Endothelial cell (in vitro differentiated cells): ENCODE results near the gene RGS10. TPM values are rescaled to one million over a fixed set of nuclear protein-coding genes. Genes with fewer than 3 reads are reported as not detected.
"Not testable (repeated sequence)": the region's sequence is repeated elsewhere in the genome, so short reads cannot be mapped to it uniquely, and the experiment has no call there.

ENCODE experiments used
- DNase-seq: peaks from one replicate; pipeline ENCODE4 v3.0.0; 2021; ENCODE audit warnings: low spot score
- H3K27ac Mint-ChIP-seq: one replicate; pipeline ENCODE4 v1.8.0; 2021; ENCODE audit warnings: mixed read lengths, inconsistent platforms; ENCODE audit not compliant: unreplicated experiment
- H3K27me3 Mint-ChIP-seq: one replicate; pipeline ENCODE4 v1.8.0; 2021; ENCODE audit warnings: mild to moderate bottlenecking, moderate library complexity, mixed read lengths, inconsistent platforms; ENCODE audit not compliant: unreplicated experiment
- H3K36me3 Mint-ChIP-seq: one replicate; pipeline ENCODE4 v1.8.0; 2021; ENCODE audit warnings: mild to moderate bottlenecking, low read depth, mixed read lengths, inconsistent platforms; ENCODE audit not compliant: unreplicated experiment
- H3K4me1 Mint-ChIP-seq: one replicate; pipeline ENCODE4 v1.8.0; 2021; ENCODE audit warnings: mild to moderate bottlenecking, mixed read lengths, inconsistent platforms; ENCODE audit not compliant: unreplicated experiment
- H3K4me3 Mint-ChIP-seq: one replicate; pipeline ENCODE4 v1.8.0; 2021; ENCODE audit warnings: mild to moderate bottlenecking, mixed read lengths, inconsistent platforms; ENCODE audit not compliant: unreplicated experiment
- H3K9me3 Mint-ChIP-seq: one replicate; pipeline ENCODE4 v1.8.0; 2021; ENCODE audit warnings: mixed read lengths, inconsistent platforms; ENCODE audit not compliant: unreplicated experiment
- CTCF ChIP-seq: fragments of 200-600 bp; sonication (generic); IDR thresholded peaks from one replicate; pipeline ENCODE4 v1.5.0; 2021; ENCODE audit warnings: antibody characterized with exemption; ENCODE audit not compliant: unreplicated experiment
- total RNA-seq: library from RNA; stranded (reverse); fragmentation: NEBNext Ultra II Directional; extraction: Animal tissue kit (Norgen Biotek cat#: 25700); gene quantifications from one replicate; pipeline ENCODE4 v1.2.1, GENCODE V29; 2021; ENCODE audit not compliant: unreplicated experiment

RGS10 gene
- total RNA-seq, 1 donor from 2014 or later: 20.0 TPM

DNA sequence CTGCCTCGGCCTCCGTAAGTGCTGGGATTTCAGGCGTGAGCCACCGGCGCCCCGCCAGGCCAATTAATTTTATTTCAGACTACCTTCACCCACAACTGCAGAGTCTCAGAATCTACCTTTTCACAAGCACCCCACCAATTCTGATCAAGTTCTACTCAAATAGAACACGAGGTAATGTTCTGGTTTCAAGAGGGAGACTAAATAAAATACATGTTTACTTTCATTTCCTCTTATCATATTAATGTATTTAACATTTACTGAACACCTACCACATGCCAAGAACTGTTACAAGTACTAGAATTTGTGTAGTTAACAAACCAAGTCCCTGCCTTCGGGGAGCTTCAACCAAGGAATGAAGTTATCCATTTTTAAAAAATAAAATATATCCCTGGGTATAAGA, 25.5 kb upstream of the RGS10 start:
- Mint-ChIP-seq H3K36me3 (peaks cover 3% of the 10 kb centered on the region), H3K27me3 (peaks cover 2% of the 10 kb centered on the region), H3K4me3 (no peak overlapping the region), H3K9me3 (no peaks in the 10 kb centered on the region), H3K27ac (no peak overlapping the region), H3K4me1 (no peaks in the 10 kb centered on the region)
- DNase-seq: no peak
- TF ChIP-seq CTCF: no peak

DNA sequence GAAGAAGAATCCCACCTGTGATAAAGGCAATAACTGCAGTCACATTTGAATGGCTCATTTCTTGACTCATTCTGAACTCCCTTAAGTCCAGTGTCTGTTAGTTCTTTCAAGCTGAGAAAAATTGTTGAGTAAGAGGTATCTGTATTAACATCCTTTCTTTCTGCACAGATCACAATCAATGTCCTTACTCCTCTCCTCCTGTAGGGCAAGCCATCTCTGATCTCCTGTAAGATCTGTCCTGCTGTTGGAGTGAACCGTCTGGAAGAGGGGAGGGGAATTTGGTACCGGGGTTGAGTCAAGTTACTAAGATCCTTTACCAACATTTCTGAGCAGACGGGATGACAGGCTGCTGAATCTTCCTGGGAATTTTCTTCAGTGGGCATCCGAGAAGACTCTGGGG, 19.6 kb upstream of the RGS10 start:
- no peak for TF ChIP-seq CTCF
- H3K27ac Mint-ChIP-seq: no peak overlapping the region
- H3K36me3 Mint-ChIP-seq: no peaks in the 10 kb centered on the region
- H3K27me3 Mint-ChIP-seq: peaks cover 2% of the 10 kb centered on the region
- no peak overlapping the region for H3K4me3 Mint-ChIP-seq
- no peak for DNase-seq
- no peaks in the 10 kb centered on the region for H3K9me3 Mint-ChIP-seq
- no peaks in the 10 kb centered on the region for H3K4me1 Mint-ChIP-seq

GRCh38 chr10:119559511-119559910, 17.0 kb upstream of the RGS10 start:
- H3K4me3 Mint-ChIP-seq, H3K9me3 Mint-ChIP-seq, H3K36me3 Mint-ChIP-seq, H3K4me1 Mint-ChIP-seq, H3K27ac Mint-ChIP-seq, H3K27me3 Mint-ChIP-seq, DNase-seq: not testable (repeated sequence)

GRCh38 chr10:119556081-119556480, 13.6 kb upstream of the RGS10 start:
- H3K4me1 Mint-ChIP-seq, DNase-seq, H3K9me3 Mint-ChIP-seq, H3K36me3 Mint-ChIP-seq, H3K4me3 Mint-ChIP-seq, H3K27me3 Mint-ChIP-seq, H3K27ac Mint-ChIP-seq: not testable (repeated sequence)

DNA sequence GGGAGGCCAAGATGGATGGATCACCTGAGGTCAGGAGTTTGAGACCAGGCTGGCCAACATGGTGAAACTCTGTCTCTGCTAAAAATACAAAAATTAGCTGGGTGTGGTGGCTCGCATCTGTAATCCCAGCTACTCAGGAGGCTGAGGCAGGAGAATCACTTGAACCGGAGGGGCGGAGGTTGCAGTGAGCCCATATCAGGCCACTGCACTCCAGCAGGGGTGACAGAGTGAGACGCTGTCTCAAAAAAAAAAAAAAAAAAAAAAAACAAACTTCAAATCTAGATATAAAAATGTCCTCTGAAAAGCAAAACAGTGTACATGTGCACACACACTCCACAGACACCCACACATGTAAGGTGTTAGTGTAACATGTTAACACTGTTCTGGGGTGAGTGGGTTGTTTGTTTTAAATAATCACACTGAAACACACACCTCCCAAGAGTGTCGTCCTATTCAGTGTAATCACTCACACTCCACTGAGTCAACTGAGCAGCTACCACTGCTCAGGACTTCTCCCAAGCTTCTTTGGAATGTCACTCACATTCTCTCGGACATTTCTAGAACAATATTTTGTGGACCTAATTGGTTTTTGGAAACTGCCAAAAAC, 12.8 kb upstream of the RGS10 start:
- Mint-ChIP-seq H3K36me3 (no peaks in the 10 kb centered on the region), H3K4me1 (no peaks in the 10 kb centered on the region), H3K9me3 (no peaks in the 10 kb centered on the region), H3K4me3 (no peak overlapping the region), H3K27ac (no peak overlapping the region), H3K27me3 (no peaks in the 10 kb centered on the region)
- TF ChIP-seq CTCF: no peak
- DNase-seq: no peak

DNA sequence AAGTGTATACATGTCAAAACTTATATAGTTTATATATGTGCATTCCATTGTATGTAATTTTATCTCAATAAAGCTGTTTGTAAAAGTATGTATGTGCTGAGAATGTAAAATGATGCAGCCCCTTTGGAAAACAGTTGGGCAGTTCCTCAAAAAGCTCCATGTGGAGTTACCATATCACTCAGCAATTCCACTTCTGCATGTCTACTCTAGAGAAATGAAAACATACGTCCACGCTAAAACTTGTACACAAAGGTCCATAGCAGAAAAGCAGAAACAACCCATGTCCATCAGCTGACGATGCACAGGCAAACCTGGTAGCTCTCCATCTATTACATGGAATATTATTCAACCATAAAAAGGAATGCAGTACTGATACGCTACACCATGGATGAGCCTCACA, 8.3 kb upstream of the RGS10 start:
- no peak overlapping the region for H3K27ac Mint-ChIP-seq
- peaks cover 6% of the 10 kb centered on the region for H3K36me3 Mint-ChIP-seq
- no peak overlapping the region for H3K4me3 Mint-ChIP-seq
- no peaks in the 10 kb centered on the region for H3K9me3 Mint-ChIP-seq
- no peak for DNase-seq
- H3K4me1 Mint-ChIP-seq: no peaks in the 10 kb centered on the region
- H3K27me3 Mint-ChIP-seq: no peaks in the 10 kb centered on the region
- TF ChIP-seq CTCF: no peak
